HepG2 (cell line): ENCODE measurements around the gene HDAC5. TPM values are rescaled to one million over a fixed set of nuclear protein-coding genes. Genes with fewer than 3 reads are reported as not detected.

ENCODE experiments used
- DZIP1 ChIP-seq: sonication (generic); formaldehyde crosslinking; IDR thresholded peaks from 2 replicates; pipeline ENCODE4 v1.5.0; 2020; ENCODE audit warnings: mild to moderate bottlenecking, missing genetic modification reagents
- SIN3A ChIP-seq: IDR thresholded peaks from 2 replicates; pipeline ENCODE4 v1.6.1; 2011; ENCODE audit warnings: low read depth, mild to moderate bottlenecking, control low read depth, low read length, borderline replicate concordance
- U2AF2 ChIP-seq: fragments of 200-400 bp; formaldehyde crosslinking; IDR thresholded peaks from 2 replicates; pipeline ENCODE4 v1.6.1; 2017; ENCODE audit warnings: low read depth, mild to moderate bottlenecking, low read length
- ZNF205 ChIP-seq: IDR thresholded peaks from 2 replicates; pipeline ENCODE4 v1.6.1; 2018; ENCODE audit warnings: missing biosample characterization, missing genetic modification reagents
- ZSCAN31 ChIP-seq: sonication (generic); formaldehyde crosslinking; IDR thresholded peaks from 2 replicates; pipeline ENCODE4 v1.5.0; 2020; ENCODE audit warnings: low read depth, mild to moderate bottlenecking, missing genetic modification reagents
- polyA plus RNA-seq, 8 experiments: library from polyadenylated mRNA; depleted of rRNA in 3 of 8; stranded (reverse) in 7 of 8; unstranded in 1 of 8; fragments of >200 nt; fragmentation: Illumina TruSeq in 4 of 8; extraction: Trizol in 4 of 8; gene quantifications; 2 replicates each; pipeline versions ENCODE4 v1.2.1 to v1.2.3, GENCODE V29; 2011 to 2016; ENCODE audit warnings: low read depth in 4 of 8, missing spikeins in 1 of 8, mixed read lengths in 1 of 8; ENCODE audit not compliant: insufficient read depth in 1 of 8
- total RNA-seq, 5 experiments: library from RNA; depleted of rRNA; stranded (reverse); fragments of >200 nt; fragmentation: Illumina TruSeq; extraction: Trizol; gene quantifications; 2 replicates each; pipeline ENCODE4 v1.2.3, GENCODE V29; 2016; ENCODE audit warnings: low read depth in 1 of 5
- TF ChIP-seq, protein P1 (sequence below): sonication (generic); formaldehyde crosslinking; IDR thresholded peaks from 2 replicates; pipeline ENCODE4 v1.4.0; 2020; ENCODE audit warnings: missing genetic modification reagents, borderline replicate concordance

The HDAC5 gene
- total and polyA plus RNA-seq, 2 of the 13 experiments (the other 11 are each of a cell fraction or from before 2014, with no cell fraction given), result 46.4 to 85.4 TPM

GRCh38 chr17:44086364-44087311, 36.8 kb downstream of the HDAC5 start (continued):
- TF ChIP-seq ZNF205 (CRISPR knock-in tag), result peak; percentile 43; the same call in 1 of the 2 replicates
- no peak for TF ChIP-seq ZSCAN31 (CRISPR knock-in tag)
- TF ChIP-seq DZIP1 (CRISPR knock-in tag), result no peak
- TF ChIP-seq, protein P1, sequence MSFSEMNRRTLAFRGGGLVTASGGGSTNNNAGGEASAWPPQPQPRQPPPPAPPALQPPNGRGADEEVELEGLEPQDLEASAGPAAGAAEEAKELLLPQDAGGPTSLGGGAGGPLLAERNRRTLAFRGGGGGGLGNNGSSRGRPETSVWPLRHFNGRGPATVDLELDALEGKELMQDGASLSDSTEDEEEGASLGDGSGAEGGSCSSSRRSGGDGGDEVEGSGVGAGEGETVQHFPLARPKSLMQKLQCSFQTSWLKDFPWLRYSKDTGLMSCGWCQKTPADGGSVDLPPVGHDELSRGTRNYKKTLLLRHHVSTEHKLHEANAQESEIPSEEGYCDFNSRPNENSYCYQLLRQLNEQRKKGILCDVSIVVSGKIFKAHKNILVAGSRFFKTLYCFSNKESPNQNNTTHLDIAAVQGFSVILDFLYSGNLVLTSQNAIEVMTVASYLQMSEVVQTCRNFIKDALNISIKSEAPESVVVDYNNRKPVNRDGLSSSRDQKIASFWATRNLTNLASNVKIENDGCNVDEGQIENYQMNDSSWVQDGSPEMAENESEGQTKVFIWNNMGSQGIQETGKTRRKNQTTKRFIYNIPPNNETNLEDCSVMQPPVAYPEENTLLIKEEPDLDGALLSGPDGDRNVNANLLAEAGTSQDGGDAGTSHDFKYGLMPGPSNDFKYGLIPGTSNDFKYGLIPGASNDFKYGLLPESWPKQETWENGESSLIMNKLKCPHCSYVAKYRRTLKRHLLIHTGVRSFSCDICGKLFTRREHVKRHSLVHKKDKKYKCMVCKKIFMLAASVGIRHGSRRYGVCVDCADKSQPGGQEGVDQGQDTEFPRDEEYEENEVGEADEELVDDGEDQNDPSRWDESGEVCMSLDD (CRISPR knock-in tag), result no peak
- no peak for TF ChIP-seq U2AF2
- peak; percentile 56; the same call in 1 of the 2 replicates for TF ChIP-seq SIN3A
